Peyer's patch (tissue), 4 donors: ENCODE results near the gene PAFAH1B2.

Source experiments
- CTCF ChIP-seq, 6 experiments: fragments of 450-650 bp in 4 of 6; fragments of 200-600 bp in 2 of 6; sonication (generic) in 1 of 6; IDR thresholded peaks; one replicate each; pipeline ENCODE4 v1.5.1; 2017 to 2019; ENCODE audit warnings: antibody characterized with exemption in 6 of 6, mild to moderate bottlenecking in 3 of 6, moderate library complexity in 1 of 6
- POLR2A ChIP-seq, 2 donors: fragments of 450-650 bp; IDR thresholded peaks; one replicate each; pipeline ENCODE4 v1.5.1; 2017; ENCODE audit warnings: antibody characterized with exemption in 2 of 2, mild to moderate bottlenecking in 2 of 2, moderate library complexity in 2 of 2

- no peak for TF ChIP-seq CTCF (IDR thresholded peaks at IDR 0.05)
- no peak for TF ChIP-seq POLR2A (IDR thresholded peaks at IDR 0.05)
Measured at GRCh38 chr11:117188620-117189081, 44.6 kb downstream of the PAFAH1B2 start.
